ENCODE measurements around the gene SRPK1.

GRCh38 chr6:35942355-35942754 is 21.5 kb upstream of the SRPK1 start:
- TF ChIP-seq CTCF (IDR thresholded peaks at IDR 0.05; ENCODE audit: low read length) = no peak
- no peak for TF ChIP-seq EZH2 (optimal IDR thresholded peaks at IDR 0.05; ENCODE audit: low read depth, low read length)
